ENCODE results near the gene PALLD. TPM values are rescaled to one million over a fixed set of nuclear protein-coding genes. Genes with fewer than 3 reads are reported as not detected.

Gene PALLD
- total and polyA plus RNA-seq, 2 experiments from 2014 or later: 157 to 178 TPM

GRCh38 chr4:168651864-168652263 is 155.0 kb downstream of the PALLD start:
- no peak overlapping the region for H3K4me3 ChIP-seq
- no peak overlapping the region for H3K27ac ChIP-seq
- H3K9me3 ChIP-seq (ENCODE audit: low read depth): no peaks in the 10 kb centered on the region
- DNase-seq (ENCODE audit: low read depth in 1 of 2, low spot score in 1 of 2): no peak
- H3K4me1 ChIP-seq (ENCODE audit: low read depth): peaks cover 14% of the 10 kb centered on the region
- TF ChIP-seq, protein P1, sequence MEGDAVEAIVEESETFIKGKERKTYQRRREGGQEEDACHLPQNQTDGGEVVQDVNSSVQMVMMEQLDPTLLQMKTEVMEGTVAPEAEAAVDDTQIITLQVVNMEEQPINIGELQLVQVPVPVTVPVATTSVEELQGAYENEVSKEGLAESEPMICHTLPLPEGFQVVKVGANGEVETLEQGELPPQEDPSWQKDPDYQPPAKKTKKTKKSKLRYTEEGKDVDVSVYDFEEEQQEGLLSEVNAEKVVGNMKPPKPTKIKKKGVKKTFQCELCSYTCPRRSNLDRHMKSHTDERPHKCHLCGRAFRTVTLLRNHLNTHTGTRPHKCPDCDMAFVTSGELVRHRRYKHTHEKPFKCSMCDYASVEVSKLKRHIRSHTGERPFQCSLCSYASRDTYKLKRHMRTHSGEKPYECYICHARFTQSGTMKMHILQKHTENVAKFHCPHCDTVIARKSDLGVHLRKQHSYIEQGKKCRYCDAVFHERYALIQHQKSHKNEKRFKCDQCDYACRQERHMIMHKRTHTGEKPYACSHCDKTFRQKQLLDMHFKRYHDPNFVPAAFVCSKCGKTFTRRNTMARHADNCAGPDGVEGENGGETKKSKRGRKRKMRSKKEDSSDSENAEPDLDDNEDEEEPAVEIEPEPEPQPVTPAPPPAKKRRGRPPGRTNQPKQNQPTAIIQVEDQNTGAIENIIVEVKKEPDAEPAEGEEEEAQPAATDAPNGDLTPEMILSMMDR (IDR thresholded peaks at IDR 0.05; ENCODE audit: low read depth, low read length): no peak
- no peaks in the 10 kb centered on the region for H3K36me3 ChIP-seq
- no peaks in the 10 kb centered on the region for H3K27me3 ChIP-seq

GRCh38 chr4:168652755-168653154 is 155.9 kb downstream of the PALLD start:
- Histone ChIP-seq H3K4me1 (ENCODE audit: low read depth) (peaks cover 12% of the 10 kb centered on the region), H3K4me3 (no peak overlapping the region), H3K27ac (no peak overlapping the region), H3K9me3 (ENCODE audit: low read depth) (no peaks in the 10 kb centered on the region), H3K36me3 (no peaks in the 10 kb centered on the region), H3K27me3 (no peaks in the 10 kb centered on the region)
- no peak for DNase-seq (ENCODE audit: low read depth in 1 of 2, low spot score in 1 of 2)
- TF ChIP-seq, protein P1 (IDR thresholded peaks at IDR 0.05; ENCODE audit: low read depth, low read length): no peak

DNA sequence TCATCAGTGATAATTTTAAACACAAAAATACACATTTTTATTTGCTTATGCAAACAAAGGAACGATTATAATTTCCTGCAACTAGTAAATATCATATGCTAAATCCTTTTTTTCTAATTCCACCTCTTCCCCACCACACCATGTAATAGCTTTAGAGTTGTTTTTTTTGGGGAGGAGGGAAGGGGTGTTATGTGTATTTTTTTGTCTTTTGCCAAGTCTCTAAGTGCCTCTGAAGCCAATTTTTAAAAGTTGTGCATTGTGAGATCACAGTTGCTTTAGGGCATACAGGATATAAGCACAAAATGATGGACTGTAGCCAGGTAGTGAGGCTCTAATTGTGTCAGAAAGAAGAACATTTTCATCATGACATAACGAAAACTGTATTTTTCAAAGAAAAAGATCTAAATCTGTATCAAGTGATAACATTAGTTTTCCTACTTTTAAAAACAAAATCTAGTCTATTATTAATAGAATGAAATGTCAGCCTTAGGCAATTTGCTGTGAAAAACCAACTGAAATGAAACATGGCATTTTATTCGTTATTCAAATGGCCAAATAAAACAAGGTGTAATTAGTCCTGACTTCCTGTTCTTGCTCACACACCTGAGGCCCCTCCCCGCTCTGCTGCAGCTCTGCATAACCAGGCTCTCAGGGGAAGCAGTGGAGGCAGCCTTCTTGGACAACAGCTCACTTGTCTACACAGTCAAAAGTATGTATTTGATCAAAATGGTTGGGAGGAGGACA is 157.4 kb downstream of the PALLD start:
- DNase-seq (ENCODE audit: low read depth in 1 of 2, low spot score in 1 of 2): no peak
- H3K4me1 ChIP-seq (ENCODE audit: low read depth): peaks cover 9% of the 10 kb centered on the region

GRCh38 chr4:168654848-168655174 is 158.0 kb downstream of the PALLD start:
- H3K27me3 ChIP-seq: no peaks in the 10 kb centered on the region
- TF ChIP-seq, protein P1 (IDR thresholded peaks at IDR 0.05; ENCODE audit: low read depth, low read length): no peak
- DNase-seq (ENCODE audit: low read depth in 1 of 2, low spot score in 1 of 2): no peak
- no peaks in the 10 kb centered on the region for H3K36me3 ChIP-seq
- no peak overlapping the region for H3K27ac ChIP-seq
- H3K4me1 ChIP-seq (ENCODE audit: low read depth): peaks cover 9% of the 10 kb centered on the region
- H3K4me3 ChIP-seq: no peak overlapping the region
- no peaks in the 10 kb centered on the region for H3K9me3 ChIP-seq (ENCODE audit: low read depth)

More for the DNA sequence above, 157.4 kb downstream of the PALLD start:
- Histone ChIP-seq H3K36me3 (no peaks in the 10 kb centered on the region), H3K27me3 (no peaks in the 10 kb centered on the region), H3K9me3 (ENCODE audit: low read depth) (no peaks in the 10 kb centered on the region), H3K27ac (no peak overlapping the region), H3K4me3 (no peak overlapping the region)
- TF ChIP-seq, protein P1 (IDR thresholded peaks at IDR 0.05; ENCODE audit: low read depth, low read length): no peak

- no peak overlapping the region for H3K4me3 ChIP-seq
- no peaks in the 10 kb centered on the region for H3K36me3 ChIP-seq
- TF ChIP-seq, protein P1 (IDR thresholded peaks at IDR 0.05; ENCODE audit: low read depth, low read length): no peak
- peaks cover 13% of the 10 kb centered on the region for H3K4me1 ChIP-seq (ENCODE audit: low read depth)
- no peak overlapping the region for H3K27ac ChIP-seq
- no peaks in the 10 kb centered on the region for H3K27me3 ChIP-seq
- H3K9me3 ChIP-seq (ENCODE audit: low read depth): no peaks in the 10 kb centered on the region
- no peak for DNase-seq (ENCODE audit: low read depth in 1 of 2, low spot score in 1 of 2)
Measured at GRCh38 chr4:168655182-168655581, 158.3 kb downstream of the PALLD start.

Data from cardiac muscle cell (in vitro differentiated cells and primary cell).